ENCODE results near the gene CDH23. TPM values are rescaled to one million over a fixed set of nuclear protein-coding genes. Genes with fewer than 3 reads are reported as not detected.

Gene CDH23
- total RNA-seq, 1 experiment from 2014 or later, result 2.9 TPM

GRCh38 chr10:71814922-71815411 is 418.2 kb downstream of the CDH23 start:
- POLR2A ChIA-PET, result no interaction called here
- ATAC-seq (peak; percentile 70), DNase-seq (ENCODE audit: low spot score) (peak; percentile 59)
- CTCF ChIA-PET, result interaction anchor here (0.6 to 2.1 kb wide), 21 partner anchors 9 to 234 kb away, joined by 3 to 19 read pairs (median 4); partner anchors contain the start of gene VSIR
- peaks cover 45% of the 10 kb centered on the region for H3K36me3 Mint-ChIP-seq
- 0 out of 2 replicates have a peak, but pooled peaks have one; percentile 9 for TF ChIP-seq EMX1 (CRISPR knock-in tag; IDR thresholded peaks at IDR 0.05)
- TF ChIP-seq ZNF317 (CRISPR knock-in tag; IDR thresholded peaks at IDR 0.05; ENCODE audit: borderline replicate concordance, low read depth), result no peak
- H3K27me3 Mint-ChIP-seq (ENCODE audit: low read depth), result no peaks in the 10 kb centered on the region
- no peaks in the 10 kb centered on the region for H3K4me1 Mint-ChIP-seq
- H3K9me3 Mint-ChIP-seq, result no peaks in the 10 kb centered on the region
- H3K27ac Mint-ChIP-seq, result peak overlapping the region; percentile 54; the same call in 1 of the 2 replicates
- no peak overlapping the region for H3K4me3 Mint-ChIP-seq

GRCh38 chr10:71815515-71816130 is 418.9 kb downstream of the CDH23 start:
- Mint-ChIP-seq H3K27me3 (ENCODE audit: low read depth) (no peaks in the 10 kb centered on the region), H3K4me1 (no peaks in the 10 kb centered on the region), H3K9me3 (no peaks in the 10 kb centered on the region), H3K27ac (no peak overlapping the region), H3K4me3 (no peak overlapping the region), H3K36me3 (peaks cover 50% of the 10 kb centered on the region)
- DNase-seq (ENCODE audit: low spot score) (no peak), ATAC-seq (no peak)
- CTCF ChIA-PET, result interaction anchor here (0.6 to 2.1 kb wide), 15 partner anchors 9 to 233 kb away, joined by 3 to 19 read pairs (median 4); partner anchors contain the start of gene VSIR
- POLR2A ChIA-PET, result no interaction called here
- TF ChIP-seq E2F4 (CRISPR knock-in tag; IDR thresholded peaks at IDR 0.05; ENCODE audit: borderline replicate concordance, low read depth) (no peak), FOXP4 (CRISPR knock-in tag; IDR thresholded peaks at IDR 0.05) (no peak), HMGA2 (CRISPR knock-in tag; IDR thresholded peaks at IDR 0.05) (no peak), USF1 (CRISPR knock-in tag; IDR thresholded peaks at IDR 0.05) (no peak), GTF2I (CRISPR knock-in tag; conservative IDR thresholded peaks at IDR 0.05) (no peak), E2F5 (CRISPR knock-in tag; IDR thresholded peaks at IDR 0.05) (no peak), ZNF317 (CRISPR knock-in tag; IDR thresholded peaks at IDR 0.05; ENCODE audit: borderline replicate concordance, low read depth) (no peak), ZNF138 (CRISPR knock-in tag; conservative IDR thresholded peaks at IDR 0.05) (no peak), FOXK1 (CRISPR knock-in tag; IDR thresholded peaks at IDR 0.05) (no peak), ARID4B (CRISPR knock-in tag; IDR thresholded peaks at IDR 0.05; ENCODE audit: borderline replicate concordance) (no peak), MAX (CRISPR knock-in tag; IDR thresholded peaks at IDR 0.05) (no peak), ZBTB43 (CRISPR knock-in tag; IDR thresholded peaks at IDR 0.05) (no peak), MXD4 (CRISPR knock-in tag; IDR thresholded peaks at IDR 0.05; ENCODE audit: borderline replicate concordance) (no peak), PRDM15 (CRISPR knock-in tag; IDR thresholded peaks at IDR 0.05) (no peak), ZBTB21 (CRISPR knock-in tag; IDR thresholded peaks at IDR 0.05; ENCODE audit: borderline replicate concordance) (no peak)

Measured in WTC11 (cell line).